ENCODE measurements around the gene SH3PXD2B.

DNA sequence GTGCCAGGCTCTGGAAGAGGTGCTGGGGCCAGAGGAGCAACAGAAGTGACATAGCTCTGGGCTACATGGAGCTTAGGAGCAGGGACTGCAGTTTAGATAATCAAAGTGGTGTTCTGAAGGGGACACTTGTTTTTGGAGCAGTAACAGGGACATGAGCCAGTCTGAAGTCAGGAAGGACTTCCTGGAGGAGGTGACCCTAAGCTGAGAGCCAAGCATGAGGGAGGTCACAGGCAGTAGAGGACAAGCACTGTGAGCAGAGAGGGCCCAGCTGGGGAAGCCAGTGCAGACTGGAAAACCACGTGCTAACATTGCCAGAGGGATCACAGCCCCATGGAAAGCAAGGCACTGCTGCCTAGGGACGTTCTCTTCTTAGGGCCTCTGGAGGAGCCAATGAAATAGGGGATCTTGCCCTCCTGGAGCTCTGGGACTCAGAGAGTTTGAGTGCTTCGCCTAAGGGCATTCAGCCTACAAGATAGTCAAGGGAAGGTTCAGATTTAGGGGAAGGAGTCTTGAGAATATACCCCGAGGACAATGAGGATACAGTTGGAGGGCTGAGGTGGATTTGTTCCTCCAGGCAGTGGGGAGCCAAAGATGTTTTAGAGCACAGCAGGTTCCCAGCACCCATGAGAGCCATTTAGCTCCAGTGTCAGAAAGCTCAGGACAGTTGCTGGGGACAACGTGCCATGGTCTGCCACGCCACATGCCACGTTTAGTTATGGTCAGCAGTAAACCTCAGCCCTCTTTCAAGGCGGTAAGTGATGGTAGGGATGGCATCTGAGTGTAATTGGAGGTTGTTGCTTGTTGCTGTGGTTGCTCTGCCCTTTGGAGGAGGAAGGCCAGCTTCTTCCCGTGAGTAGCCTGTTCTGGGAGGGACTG is 40.5 kb upstream of the SH3PXD2B start:
- TF ChIP-seq, protein P1, sequence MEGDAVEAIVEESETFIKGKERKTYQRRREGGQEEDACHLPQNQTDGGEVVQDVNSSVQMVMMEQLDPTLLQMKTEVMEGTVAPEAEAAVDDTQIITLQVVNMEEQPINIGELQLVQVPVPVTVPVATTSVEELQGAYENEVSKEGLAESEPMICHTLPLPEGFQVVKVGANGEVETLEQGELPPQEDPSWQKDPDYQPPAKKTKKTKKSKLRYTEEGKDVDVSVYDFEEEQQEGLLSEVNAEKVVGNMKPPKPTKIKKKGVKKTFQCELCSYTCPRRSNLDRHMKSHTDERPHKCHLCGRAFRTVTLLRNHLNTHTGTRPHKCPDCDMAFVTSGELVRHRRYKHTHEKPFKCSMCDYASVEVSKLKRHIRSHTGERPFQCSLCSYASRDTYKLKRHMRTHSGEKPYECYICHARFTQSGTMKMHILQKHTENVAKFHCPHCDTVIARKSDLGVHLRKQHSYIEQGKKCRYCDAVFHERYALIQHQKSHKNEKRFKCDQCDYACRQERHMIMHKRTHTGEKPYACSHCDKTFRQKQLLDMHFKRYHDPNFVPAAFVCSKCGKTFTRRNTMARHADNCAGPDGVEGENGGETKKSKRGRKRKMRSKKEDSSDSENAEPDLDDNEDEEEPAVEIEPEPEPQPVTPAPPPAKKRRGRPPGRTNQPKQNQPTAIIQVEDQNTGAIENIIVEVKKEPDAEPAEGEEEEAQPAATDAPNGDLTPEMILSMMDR (IDR thresholded peaks at IDR 0.05): no peak
- TF ChIP-seq POLR2A (IDR thresholded peaks at IDR 0.05) (no peak), POLR2AphosphoS5 (IDR thresholded peaks at IDR 0.05; ENCODE audit: insufficient read depth in 1 of 2, low read depth in 1 of 2) (no peak)

All from vagina (tissue), 2 donors.